WTC11 (cell line): ENCODE measurements around the gene SLC2A6. TPM values are rescaled to one million over a fixed set of nuclear protein-coding genes. Genes with fewer than 3 reads are reported as not detected.

Source experiments
- ATAC-seq: fragments of 200-7000 bp; cut with Tn5 transposase; 2 replicates; pipeline ENCODE4 v1.10.0; 2021; ENCODE audit warnings: mild to moderate bottlenecking, moderate library complexity
- CTCF ChIA-PET: fragments of 300-600 bp; sonication (Branson Sonifier 250); formaldehyde crosslinking; loops from one replicate; lab custom pipeline; 2021; ENCODE audit warnings: antibody characterized with exemption; lab: Charles Lee
- POLR2A ChIA-PET: fragments of 350-600 bp; sonication (Branson Sonifier 250); formaldehyde crosslinking; loops from one replicate; lab custom pipeline; 2021; ENCODE audit warnings: antibody characterized with exemption; lab: Charles Lee
- DNase-seq: peaks from one replicate; pipeline ENCODE4 v3.0.0; 2021; ENCODE audit warnings: low spot score
- H3K27ac Mint-ChIP-seq: 2 replicates; pipeline ENCODE4 v1.8.0; 2021; ENCODE audit warnings: mixed read lengths
- H3K27me3 Mint-ChIP-seq: 2 replicates; pipeline ENCODE4 v1.8.0; 2021; ENCODE audit warnings: low read depth, mild to moderate bottlenecking, moderate library complexity, mixed read lengths
- H3K36me3 Mint-ChIP-seq: 2 replicates; pipeline ENCODE4 v1.8.0; 2021; ENCODE audit warnings: mixed read lengths
- H3K4me1 Mint-ChIP-seq: 2 replicates; pipeline ENCODE4 v1.8.0; 2022; ENCODE audit warnings: mixed read lengths
- H3K4me3 Mint-ChIP-seq: 2 replicates; pipeline ENCODE4 v1.8.0; 2021; ENCODE audit warnings: mild to moderate bottlenecking, moderate library complexity, mixed read lengths
- H3K9me3 Mint-ChIP-seq: 2 replicates; pipeline ENCODE4 v1.8.0; 2021; ENCODE audit warnings: mixed read lengths
- E2F5 ChIP-seq: sonication (generic); formaldehyde crosslinking; IDR thresholded peaks from 2 replicates; pipeline ENCODE4 v1.8.1; 2022; ENCODE audit warnings: mild to moderate bottlenecking, moderate library complexity, missing genetic modification reagents
- ETV6 ChIP-seq: sonication (generic); formaldehyde crosslinking; IDR thresholded peaks from 2 replicates; pipeline ENCODE4 v1.8.1; 2022; ENCODE audit warnings: mild to moderate bottlenecking, missing genetic modification reagents
- GTF2I ChIP-seq: fragments of 250-450 bp; sonication (Bioruptor Pico); conservative IDR thresholded peaks from 2 replicates; pipeline ENCODE4 v1.4.0; 2021; ENCODE audit warnings: mild to moderate bottlenecking
- HMGXB4 ChIP-seq: sonication (generic); formaldehyde crosslinking; IDR thresholded peaks from 2 replicates; pipeline ENCODE4 v1.8.1; 2023; ENCODE audit warnings: mild to moderate bottlenecking, moderate library complexity, missing genetic modification reagents
- NR1H2 ChIP-seq: sonication (generic); formaldehyde crosslinking; IDR thresholded peaks from 2 replicates; pipeline ENCODE4 v1.9.0; 2021; ENCODE audit warnings: mild to moderate bottlenecking, moderate library complexity, missing genetic modification reagents
- PRRX2 ChIP-seq: fragments of 250-450 bp; sonication (Bioruptor Pico); IDR thresholded peaks from 2 replicates; pipeline ENCODE4 v1.8.0; 2021; ENCODE audit warnings: mild to moderate bottlenecking
- ZNF396 ChIP-seq: fragments of 250-450 bp; sonication (Bioruptor Pico); IDR thresholded peaks from 2 replicates; pipeline ENCODE4 v1.8.0; 2021; ENCODE audit warnings: mild to moderate bottlenecking, moderate library complexity, borderline replicate concordance
- ZNF512 ChIP-seq: sonication (generic); formaldehyde crosslinking; IDR thresholded peaks from 2 replicates; pipeline ENCODE4 v1.8.1; 2022; ENCODE audit warnings: missing genetic modification reagents, borderline replicate concordance
- total RNA-seq: library from RNA; stranded (reverse); gene quantifications from 3 replicates; pipeline ENCODE4 v1.2.3, GENCODE V29; 2021
- TF ChIP-seq, protein P1 (sequence below): fragments of 250-450 bp; sonication (Bioruptor Pico); IDR thresholded peaks from 2 replicates; pipeline ENCODE4 v1.9.0; 2021; ENCODE audit warnings: moderate library complexity, mild to moderate bottlenecking, inconsistent platforms, borderline replicate concordance
- TF ChIP-seq, protein P2 (sequence below): sonication (generic); formaldehyde crosslinking; conservative IDR thresholded peaks from 2 replicates; pipeline ENCODE4 v1.8.1; 2022; ENCODE audit warnings: mild to moderate bottlenecking, missing genetic modification reagents
- TF ChIP-seq, protein P3 (sequence below): fragments of 200-600 bp; IDR thresholded peaks from 2 replicates; pipeline ENCODE4 v1.8.0; 2022; ENCODE audit warnings: antibody characterized with exemption
- TF ChIP-seq, protein P4 (sequence below): fragments of 250-450 bp; sonication (Bioruptor Pico); IDR thresholded peaks from 2 replicates; pipeline ENCODE4 v1.8.0; 2021; ENCODE audit warnings: mild to moderate bottlenecking
- TF ChIP-seq, protein P5 (sequence below): sonication (generic); formaldehyde crosslinking; IDR thresholded peaks from 2 replicates; pipeline ENCODE4 v1.8.1; 2022; ENCODE audit warnings: low read depth, mild to moderate bottlenecking, moderate library complexity, missing genetic modification reagents, borderline replicate concordance
- TF ChIP-seq, protein P6 (sequence below): fragments of 250-450 bp; sonication (Bioruptor Pico); IDR thresholded peaks from 2 replicates; pipeline ENCODE4 v1.9.0; 2021; ENCODE audit warnings: mild to moderate bottlenecking

SLC2A6 gene
- total RNA-seq, 1 experiment from 2014 or later = 16.6 TPM

DNA sequence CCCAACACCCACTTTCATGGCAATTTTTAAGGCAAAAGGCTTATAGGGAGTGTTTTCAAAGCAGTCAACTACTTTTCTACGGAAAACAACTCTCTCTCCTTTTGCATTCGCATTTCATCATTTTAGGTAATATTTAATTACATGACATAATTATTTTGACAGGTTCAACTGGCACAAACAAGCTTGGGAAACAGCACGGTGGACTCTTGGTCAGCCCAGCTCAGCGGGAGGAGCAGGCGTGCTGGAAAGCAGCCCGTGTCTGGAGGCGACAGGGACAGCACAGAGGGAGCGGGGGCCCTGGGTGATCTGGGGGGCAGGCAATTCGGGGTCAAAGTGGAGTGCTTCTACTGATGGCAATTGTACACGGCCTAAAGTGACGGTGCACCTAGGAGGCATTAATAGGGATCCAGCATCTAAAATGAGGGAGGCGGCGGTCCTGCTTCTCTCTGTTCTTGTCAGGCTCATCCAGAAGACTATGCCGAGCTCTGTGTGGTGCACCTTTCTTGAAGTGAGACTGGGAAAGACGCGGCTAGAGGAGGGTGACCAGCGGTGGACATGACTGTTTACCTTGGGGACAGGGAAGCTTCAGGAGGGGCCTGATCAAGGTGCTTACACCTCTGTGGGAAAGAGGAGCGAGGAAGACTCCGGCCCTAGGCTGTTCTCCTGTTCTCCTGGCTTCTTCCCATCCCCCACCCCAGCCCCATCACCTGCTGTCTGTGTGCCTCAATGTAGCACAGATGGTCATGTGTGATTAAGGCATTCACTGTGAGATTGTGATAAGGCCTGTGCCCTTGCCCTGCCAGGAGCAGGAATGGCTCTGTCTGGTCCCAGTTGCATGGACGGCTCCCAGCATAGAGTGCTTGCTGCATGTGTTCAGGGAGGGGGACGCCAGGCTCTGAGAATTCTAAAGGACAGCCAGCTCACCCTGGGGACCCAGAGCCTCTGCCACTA lies 42.5 kb upstream of the SLC2A6 start:
- Mint-ChIP-seq H3K4me3 (no peak overlapping the region), H3K27ac (no peak overlapping the region), H3K36me3 (no peaks in the 10 kb centered on the region), H3K9me3 (no peaks in the 10 kb centered on the region), H3K27me3 (peaks cover 2% of the 10 kb centered on the region; the same call in 1 of the 2 replicates), H3K4me1 (peaks cover 11% of the 10 kb centered on the region)
- ChIA-PET CTCF (no interaction called here), POLR2A (no interaction called here)
- DNase-seq = no peak
- TF ChIP-seq GTF2I (CRISPR knock-in tag) = no peak
- TF ChIP-seq ZNF512 (CRISPR knock-in tag) = no peak
- TF ChIP-seq, protein P1, sequence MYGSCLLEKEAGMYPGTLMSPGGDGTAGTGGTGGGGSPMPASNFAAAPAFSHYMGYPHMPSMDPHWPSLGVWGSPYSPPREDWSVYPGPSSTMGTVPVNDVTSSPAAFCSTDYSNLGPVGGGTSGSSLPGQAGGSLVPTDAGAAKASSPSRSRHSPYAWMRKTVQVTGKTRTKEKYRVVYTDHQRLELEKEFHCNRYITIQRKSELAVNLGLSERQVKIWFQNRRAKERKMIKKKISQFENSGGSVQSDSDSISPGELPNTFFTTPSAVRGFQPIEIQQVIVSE (CRISPR knock-in tag) = no peak
- no peak for TF ChIP-seq ETV6
- TF ChIP-seq NR1H2 = no peak
- TF ChIP-seq, protein P2, sequence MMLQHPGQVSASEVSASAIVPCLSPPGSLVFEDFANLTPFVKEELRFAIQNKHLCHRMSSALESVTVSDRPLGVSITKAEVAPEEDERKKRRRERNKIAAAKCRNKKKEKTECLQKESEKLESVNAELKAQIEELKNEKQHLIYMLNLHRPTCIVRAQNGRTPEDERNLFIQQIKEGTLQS (CRISPR knock-in tag) = no peak
- TF ChIP-seq PRRX2 (CRISPR knock-in tag) = no peak
- TF ChIP-seq, protein P3, sequence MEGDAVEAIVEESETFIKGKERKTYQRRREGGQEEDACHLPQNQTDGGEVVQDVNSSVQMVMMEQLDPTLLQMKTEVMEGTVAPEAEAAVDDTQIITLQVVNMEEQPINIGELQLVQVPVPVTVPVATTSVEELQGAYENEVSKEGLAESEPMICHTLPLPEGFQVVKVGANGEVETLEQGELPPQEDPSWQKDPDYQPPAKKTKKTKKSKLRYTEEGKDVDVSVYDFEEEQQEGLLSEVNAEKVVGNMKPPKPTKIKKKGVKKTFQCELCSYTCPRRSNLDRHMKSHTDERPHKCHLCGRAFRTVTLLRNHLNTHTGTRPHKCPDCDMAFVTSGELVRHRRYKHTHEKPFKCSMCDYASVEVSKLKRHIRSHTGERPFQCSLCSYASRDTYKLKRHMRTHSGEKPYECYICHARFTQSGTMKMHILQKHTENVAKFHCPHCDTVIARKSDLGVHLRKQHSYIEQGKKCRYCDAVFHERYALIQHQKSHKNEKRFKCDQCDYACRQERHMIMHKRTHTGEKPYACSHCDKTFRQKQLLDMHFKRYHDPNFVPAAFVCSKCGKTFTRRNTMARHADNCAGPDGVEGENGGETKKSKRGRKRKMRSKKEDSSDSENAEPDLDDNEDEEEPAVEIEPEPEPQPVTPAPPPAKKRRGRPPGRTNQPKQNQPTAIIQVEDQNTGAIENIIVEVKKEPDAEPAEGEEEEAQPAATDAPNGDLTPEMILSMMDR = no peak
- TF ChIP-seq, protein P4, sequence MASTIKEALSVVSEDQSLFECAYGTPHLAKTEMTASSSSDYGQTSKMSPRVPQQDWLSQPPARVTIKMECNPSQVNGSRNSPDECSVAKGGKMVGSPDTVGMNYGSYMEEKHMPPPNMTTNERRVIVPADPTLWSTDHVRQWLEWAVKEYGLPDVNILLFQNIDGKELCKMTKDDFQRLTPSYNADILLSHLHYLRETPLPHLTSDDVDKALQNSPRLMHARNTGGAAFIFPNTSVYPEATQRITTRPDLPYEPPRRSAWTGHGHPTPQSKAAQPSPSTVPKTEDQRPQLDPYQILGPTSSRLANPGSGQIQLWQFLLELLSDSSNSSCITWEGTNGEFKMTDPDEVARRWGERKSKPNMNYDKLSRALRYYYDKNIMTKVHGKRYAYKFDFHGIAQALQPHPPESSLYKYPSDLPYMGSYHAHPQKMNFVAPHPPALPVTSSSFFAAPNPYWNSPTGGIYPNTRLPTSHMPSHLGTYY (CRISPR knock-in tag) = no peak
- TF ChIP-seq E2F5 (CRISPR knock-in tag) = no peak
- no peak for TF ChIP-seq ZNF396
- TF ChIP-seq HMGXB4 = no peak
- TF ChIP-seq, protein P5, sequence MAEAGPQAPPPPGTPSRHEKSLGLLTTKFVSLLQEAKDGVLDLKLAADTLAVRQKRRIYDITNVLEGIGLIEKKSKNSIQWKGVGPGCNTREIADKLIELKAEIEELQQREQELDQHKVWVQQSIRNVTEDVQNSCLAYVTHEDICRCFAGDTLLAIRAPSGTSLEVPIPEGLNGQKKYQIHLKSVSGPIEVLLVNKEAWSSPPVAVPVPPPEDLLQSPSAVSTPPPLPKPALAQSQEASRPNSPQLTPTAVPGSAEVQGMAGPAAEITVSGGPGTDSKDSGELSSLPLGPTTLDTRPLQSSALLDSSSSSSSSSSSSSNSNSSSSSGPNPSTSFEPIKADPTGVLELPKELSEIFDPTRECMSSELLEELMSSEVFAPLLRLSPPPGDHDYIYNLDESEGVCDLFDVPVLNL (CRISPR knock-in tag) = no peak
- TF ChIP-seq, protein P6, sequence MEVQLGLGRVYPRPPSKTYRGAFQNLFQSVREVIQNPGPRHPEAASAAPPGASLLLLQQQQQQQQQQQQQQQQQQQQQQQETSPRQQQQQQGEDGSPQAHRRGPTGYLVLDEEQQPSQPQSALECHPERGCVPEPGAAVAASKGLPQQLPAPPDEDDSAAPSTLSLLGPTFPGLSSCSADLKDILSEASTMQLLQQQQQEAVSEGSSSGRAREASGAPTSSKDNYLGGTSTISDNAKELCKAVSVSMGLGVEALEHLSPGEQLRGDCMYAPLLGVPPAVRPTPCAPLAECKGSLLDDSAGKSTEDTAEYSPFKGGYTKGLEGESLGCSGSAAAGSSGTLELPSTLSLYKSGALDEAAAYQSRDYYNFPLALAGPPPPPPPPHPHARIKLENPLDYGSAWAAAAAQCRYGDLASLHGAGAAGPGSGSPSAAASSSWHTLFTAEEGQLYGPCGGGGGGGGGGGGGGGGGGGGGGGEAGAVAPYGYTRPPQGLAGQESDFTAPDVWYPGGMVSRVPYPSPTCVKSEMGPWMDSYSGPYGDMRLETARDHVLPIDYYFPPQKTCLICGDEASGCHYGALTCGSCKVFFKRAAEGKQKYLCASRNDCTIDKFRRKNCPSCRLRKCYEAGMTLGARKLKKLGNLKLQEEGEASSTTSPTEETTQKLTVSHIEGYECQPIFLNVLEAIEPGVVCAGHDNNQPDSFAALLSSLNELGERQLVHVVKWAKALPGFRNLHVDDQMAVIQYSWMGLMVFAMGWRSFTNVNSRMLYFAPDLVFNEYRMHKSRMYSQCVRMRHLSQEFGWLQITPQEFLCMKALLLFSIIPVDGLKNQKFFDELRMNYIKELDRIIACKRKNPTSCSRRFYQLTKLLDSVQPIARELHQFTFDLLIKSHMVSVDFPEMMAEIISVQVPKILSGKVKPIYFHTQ (CRISPR knock-in tag) = no peak
- no peak for ATAC-seq
